Glutamatergic neuron (in vitro differentiated cells): Measurements from ENCODE around the gene NDUFB7. TPM values are rescaled to one million over a fixed set of nuclear protein-coding genes. Genes with fewer than 3 reads are reported as not detected.
A peak's percentile ranks its signal among the peaks of the same experiment; 100 is the strongest.

ENCODE experiments used
- DNase-seq: peaks from one replicate; pipeline ENCODE4 v3.0.0; 2022
- H3K27ac Mint-ChIP-seq: one replicate; pipeline ENCODE4 v1.8.0; 2020; ENCODE audit warnings: mild to moderate bottlenecking, mixed read lengths, inconsistent platforms; ENCODE audit not compliant: unreplicated experiment
- H3K27me3 Mint-ChIP-seq: one replicate; pipeline ENCODE4 v1.8.0; 2020; ENCODE audit warnings: mild to moderate bottlenecking, moderate library complexity, mixed read lengths, inconsistent platforms; ENCODE audit not compliant: unreplicated experiment
- H3K36me3 Mint-ChIP-seq: one replicate; pipeline ENCODE4 v1.8.0; 2020; ENCODE audit warnings: mild to moderate bottlenecking, mixed read lengths, inconsistent platforms; ENCODE audit not compliant: unreplicated experiment
- H3K4me1 Mint-ChIP-seq: one replicate; pipeline ENCODE4 v1.8.0; 2020; ENCODE audit warnings: mild to moderate bottlenecking, low read depth, mixed read lengths, inconsistent platforms; ENCODE audit not compliant: unreplicated experiment
- H3K4me3 Mint-ChIP-seq: one replicate; pipeline ENCODE4 v1.8.0; 2020; ENCODE audit warnings: mild to moderate bottlenecking, mixed read lengths, inconsistent platforms; ENCODE audit not compliant: unreplicated experiment
- H3K9me3 Mint-ChIP-seq: one replicate; pipeline ENCODE4 v1.8.0; 2020; ENCODE audit warnings: mild to moderate bottlenecking, moderate library complexity, mixed read lengths, inconsistent platforms; ENCODE audit not compliant: unreplicated experiment
- total RNA-seq: library from RNA; stranded (reverse); fragmentation: NEBNext Ultra II Directional; extraction: Animal tissue kit (Norgen Biotek cat#: 25700); gene quantifications from one replicate; pipeline ENCODE4 v1.2.1, GENCODE V29; 2021; ENCODE audit not compliant: unreplicated experiment
- TF ChIP-seq, protein P1 (sequence below): fragments of 200-600 bp; sonication (generic); IDR thresholded peaks from one replicate; pipeline ENCODE4 v1.5.0; 2021; ENCODE audit not compliant: partially characterized antibody, unreplicated experiment

Gene NDUFB7
- total RNA-seq, 1 donor from 2014 or later: 145 TPM

GRCh38 chr19:14577885-14578427, 6.1 kb upstream of the NDUFB7 start:
- Mint-ChIP-seq H3K9me3 (peaks cover 9% of the 10 kb centered on the region), H3K27ac (peak overlapping the region; percentile 80), H3K4me1 (peaks cover 6% of the 10 kb centered on the region), H3K4me3 (no peak overlapping the region), H3K36me3 (no peaks in the 10 kb centered on the region), H3K27me3 (peaks cover 4% of the 10 kb centered on the region)
- peak; percentile 51 for DNase-seq
- TF ChIP-seq, protein P1, sequence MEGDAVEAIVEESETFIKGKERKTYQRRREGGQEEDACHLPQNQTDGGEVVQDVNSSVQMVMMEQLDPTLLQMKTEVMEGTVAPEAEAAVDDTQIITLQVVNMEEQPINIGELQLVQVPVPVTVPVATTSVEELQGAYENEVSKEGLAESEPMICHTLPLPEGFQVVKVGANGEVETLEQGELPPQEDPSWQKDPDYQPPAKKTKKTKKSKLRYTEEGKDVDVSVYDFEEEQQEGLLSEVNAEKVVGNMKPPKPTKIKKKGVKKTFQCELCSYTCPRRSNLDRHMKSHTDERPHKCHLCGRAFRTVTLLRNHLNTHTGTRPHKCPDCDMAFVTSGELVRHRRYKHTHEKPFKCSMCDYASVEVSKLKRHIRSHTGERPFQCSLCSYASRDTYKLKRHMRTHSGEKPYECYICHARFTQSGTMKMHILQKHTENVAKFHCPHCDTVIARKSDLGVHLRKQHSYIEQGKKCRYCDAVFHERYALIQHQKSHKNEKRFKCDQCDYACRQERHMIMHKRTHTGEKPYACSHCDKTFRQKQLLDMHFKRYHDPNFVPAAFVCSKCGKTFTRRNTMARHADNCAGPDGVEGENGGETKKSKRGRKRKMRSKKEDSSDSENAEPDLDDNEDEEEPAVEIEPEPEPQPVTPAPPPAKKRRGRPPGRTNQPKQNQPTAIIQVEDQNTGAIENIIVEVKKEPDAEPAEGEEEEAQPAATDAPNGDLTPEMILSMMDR: no peak

- Mint-ChIP-seq H3K27me3 (peaks cover 4% of the 10 kb centered on the region), H3K9me3 (peaks cover 9% of the 10 kb centered on the region), H3K27ac (no peak overlapping the region), H3K4me3 (no peak overlapping the region), H3K4me1 (peaks cover 6% of the 10 kb centered on the region), H3K36me3 (no peaks in the 10 kb centered on the region)
- TF ChIP-seq, protein P1: no peak
- no peak for DNase-seq
These were observed 5.4 kb upstream of the NDUFB7 start for GRCh38 chr19:14577264-14577663.

DNA sequence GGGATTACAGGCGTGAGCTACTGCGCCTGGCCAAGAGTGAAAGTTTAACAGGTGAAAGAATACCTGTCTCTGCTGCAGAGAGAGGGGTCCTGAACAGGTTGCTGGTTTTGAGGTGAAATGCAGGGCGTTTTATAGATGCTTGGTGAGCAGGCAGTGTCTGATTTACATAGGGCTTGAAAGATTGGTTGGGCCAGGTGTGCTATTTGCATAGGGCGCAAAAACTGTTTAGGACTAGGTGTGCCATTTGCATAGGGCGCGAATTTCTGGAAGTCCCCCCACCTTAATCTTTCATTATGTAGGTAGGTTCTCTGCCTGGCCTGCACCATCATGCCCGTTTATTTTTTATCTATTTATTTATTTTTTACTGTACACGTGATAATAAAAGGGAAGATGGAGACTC, 4.5 kb upstream of the NDUFB7 start:
- Mint-ChIP-seq H3K27ac (no peak overlapping the region), H3K4me3 (no peak overlapping the region), H3K36me3 (no peaks in the 10 kb centered on the region), H3K9me3 (peaks cover 9% of the 10 kb centered on the region), H3K27me3 (peaks cover 4% of the 10 kb centered on the region), H3K4me1 (peaks cover 6% of the 10 kb centered on the region)
- DNase-seq: no peak
- TF ChIP-seq, protein P1: no peak

DNA sequence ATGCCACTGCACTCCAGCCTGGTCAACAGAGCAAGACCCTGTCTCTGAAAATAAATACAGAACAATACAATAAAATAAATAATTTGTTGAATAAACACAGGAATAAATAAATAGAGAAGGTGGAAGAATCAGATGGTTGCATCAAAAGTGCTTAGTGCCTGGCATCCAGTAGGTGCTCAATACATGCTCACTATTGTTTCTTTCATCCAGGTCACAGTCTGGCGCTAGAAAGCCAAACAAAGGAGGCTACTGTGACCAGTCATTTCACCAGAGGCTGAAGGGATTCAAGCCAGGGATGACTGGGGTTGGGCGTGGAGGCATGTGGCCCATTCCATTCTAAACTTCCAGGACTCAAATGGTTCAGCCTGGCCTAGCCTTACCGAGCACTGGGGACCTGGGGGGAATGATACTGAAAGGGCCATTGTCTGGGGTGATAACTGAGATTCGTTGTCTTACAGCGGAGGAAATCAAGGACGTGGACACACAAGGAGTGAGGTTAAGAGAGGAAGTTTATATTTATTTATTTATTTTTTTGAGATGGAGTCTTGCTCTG, 3.6 kb upstream of the NDUFB7 start:
- TF ChIP-seq, protein P1: no peak
- peaks cover 7% of the 10 kb centered on the region for H3K4me1 Mint-ChIP-seq
- H3K9me3 Mint-ChIP-seq: peaks cover 9% of the 10 kb centered on the region
- no peaks in the 10 kb centered on the region for H3K36me3 Mint-ChIP-seq
- no peak overlapping the region for H3K27ac Mint-ChIP-seq
- H3K4me3 Mint-ChIP-seq: no peak overlapping the region
- no peak for DNase-seq
- H3K27me3 Mint-ChIP-seq: peaks cover 4% of the 10 kb centered on the region

DNA sequence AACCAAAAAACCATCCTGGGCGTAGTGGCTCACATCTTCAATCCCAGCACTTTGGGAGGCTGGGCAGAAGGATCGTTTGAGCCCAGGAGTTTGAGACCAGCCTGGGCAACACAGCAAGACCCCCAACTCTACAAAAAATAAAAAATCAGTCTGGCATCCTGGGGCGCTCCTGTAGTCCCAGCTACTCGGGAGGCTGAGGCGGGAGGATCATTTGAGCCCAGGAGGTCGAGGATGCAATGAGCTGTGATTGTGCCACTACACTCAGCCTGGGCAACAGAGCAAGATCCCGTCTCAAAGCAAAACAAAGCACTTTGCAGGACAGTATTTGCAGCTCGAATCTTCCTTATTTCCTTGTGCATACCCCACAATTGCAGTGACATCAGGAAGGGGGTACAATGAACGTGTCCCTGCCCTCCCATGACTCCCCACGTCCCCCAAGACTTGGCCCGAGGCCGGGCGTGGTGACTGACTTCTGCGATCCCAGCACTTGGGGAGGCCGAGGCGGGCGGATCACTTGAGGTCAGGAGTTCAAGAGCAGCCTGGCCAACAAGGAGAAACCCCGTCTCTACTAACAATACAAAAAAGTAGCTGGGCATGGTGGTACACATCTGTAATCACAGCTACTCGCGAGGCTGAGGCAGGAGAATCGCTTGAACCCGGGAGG, 870 bp downstream of the NDUFB7 start:
- Mint-ChIP-seq H3K9me3 (no peaks in the 10 kb centered on the region), H3K36me3 (no peaks in the 10 kb centered on the region), H3K4me3 (peak overlapping the region; percentile 94), H3K27me3 (peaks cover 8% of the 10 kb centered on the region), H3K4me1 (peaks cover 11% of the 10 kb centered on the region), H3K27ac (peak overlapping the region; percentile 87)
- TF ChIP-seq, protein P1: no peak
- no peak for DNase-seq
